ENCODE results near the gene IL17C. TPM values are rescaled to one million over a fixed set of nuclear protein-coding genes. Genes with fewer than 3 reads are reported as not detected.

Gene IL17C
- total and polyA plus RNA-seq, 4 donors = 0.14 to 1.8 TPM; not detected in 2

GRCh38 chr16:88591577-88592021 is 46.8 kb upstream of the IL17C start:
- peaks cover 3 to 31% (median 20%) of the 10 kb centered on the region in 4 donors for H3K36me3 ChIP-seq (ENCODE audit: control insufficient read depth in 4 of 4, insufficient read depth in 4 of 4, low read length in 4 of 4)

GRCh38 chr16:88593061-88593460 is 45.3 kb upstream of the IL17C start:
- Histone ChIP-seq H3K27me3 (ENCODE audit: control insufficient read depth in 3 of 3, insufficient read depth in 3 of 3, low read length in 2 of 3) (no peaks in the 10 kb centered on the region), H3K27ac (ENCODE audit: low read depth in 1 of 2, low read length in 1 of 2) (no peak overlapping the region), H3K9me3 (ENCODE audit: control insufficient read depth in 4 of 4, insufficient read depth in 3 of 4, low read length in 3 of 4) (no peaks in the 10 kb centered on the region), H3K36me3 (ENCODE audit: control insufficient read depth in 4 of 4, insufficient read depth in 4 of 4, low read length in 4 of 4) (peaks cover 3 to 22% (median 11%) of the 10 kb centered on the region in 4 donors), H3K4me3 (no peak overlapping the region), H3K4me1 (ENCODE audit: control insufficient read depth in 5 of 5, insufficient read depth in 5 of 5, low read length in 5 of 5) (peaks cover 0 to 2% (median 0%) of the 10 kb centered on the region in 5 donors), H3K9ac (ENCODE audit: insufficient read depth in 1 of 2, low read length in 2 of 2) (no peak overlapping the region)
- WGBS, 2 donors = 94 to 95% methylated on average over 12 of the region's 12 CpGs
- ATAC-seq (ENCODE audit: insufficient read depth, low FRiP score) = no peak
- no peak for TF ChIP-seq CTCF (IDR thresholded peaks at IDR 0.05; ENCODE audit: control extremely low read depth, extremely low read depth)
- no peak for DNase-seq

More at GRCh38 chr16:88591577-88592021, 46.8 kb upstream of the IL17C start:
- no peak for TF ChIP-seq CTCF (IDR thresholded peaks at IDR 0.05; ENCODE audit: control extremely low read depth, extremely low read depth)
- Histone ChIP-seq H3K27me3 (ENCODE audit: control insufficient read depth in 3 of 3, insufficient read depth in 3 of 3, low read length in 2 of 3) (no peaks in the 10 kb centered on the region), H3K9ac (ENCODE audit: insufficient read depth in 1 of 2, low read length in 2 of 2) (no peak overlapping the region), H3K4me1 (ENCODE audit: control insufficient read depth in 5 of 5, insufficient read depth in 5 of 5, low read length in 5 of 5) (peaks cover 0 to 2% (median 0%) of the 10 kb centered on the region in 5 donors), H3K27ac (ENCODE audit: low read depth in 1 of 2, low read length in 1 of 2) (no peak overlapping the region), H3K4me3 (no peak overlapping the region), H3K9me3 (ENCODE audit: control insufficient read depth in 4 of 4, insufficient read depth in 3 of 4, low read length in 3 of 4) (no peaks in the 10 kb centered on the region)
- ATAC-seq (ENCODE audit: insufficient read depth, low FRiP score) = peak; percentile 27
- DNase-seq = peak in 2 of 3 donors; percentile 4 to 32
- 57 to 72% methylated on average over 10 of the region's 10 CpGs for WGBS, 2 donors

GRCh38 chr16:88593489-88593888 is 44.9 kb upstream of the IL17C start:
- ATAC-seq (ENCODE audit: insufficient read depth, low FRiP score) (no peak), DNase-seq (no peak)
- H3K4me3 ChIP-seq = no peak overlapping the region
- 83 to 90% methylated on average over 11 of the region's 11 CpGs for WGBS, 2 donors
- no peaks in the 10 kb centered on the region for H3K27me3 ChIP-seq (ENCODE audit: control insufficient read depth in 3 of 3, insufficient read depth in 3 of 3, low read length in 2 of 3)
- H3K27ac ChIP-seq (ENCODE audit: low read depth in 1 of 2, low read length in 1 of 2) = no peak overlapping the region
- peaks cover 4 to 22% (median 10%) of the 10 kb centered on the region in 4 donors for H3K36me3 ChIP-seq (ENCODE audit: control insufficient read depth in 4 of 4, insufficient read depth in 4 of 4, low read length in 4 of 4)
- peaks cover 0 to 2% (median 0%) of the 10 kb centered on the region in 5 donors for H3K4me1 ChIP-seq (ENCODE audit: control insufficient read depth in 5 of 5, insufficient read depth in 5 of 5, low read length in 5 of 5)
- H3K9ac ChIP-seq (ENCODE audit: insufficient read depth in 1 of 2, low read length in 2 of 2) = no peak overlapping the region
- no peaks in the 10 kb centered on the region for H3K9me3 ChIP-seq (ENCODE audit: control insufficient read depth in 4 of 4, insufficient read depth in 3 of 4, low read length in 3 of 4)
- TF ChIP-seq CTCF (IDR thresholded peaks at IDR 0.05; ENCODE audit: control extremely low read depth, extremely low read depth) = no peak

- 88 to 89% methylated on average over 6 of the region's 6 CpGs for WGBS, 2 donors
- no peak overlapping the region for H3K9ac ChIP-seq (ENCODE audit: insufficient read depth in 1 of 2, low read length in 2 of 2)
- no peak for DNase-seq
- H3K36me3 ChIP-seq (ENCODE audit: control insufficient read depth in 4 of 4, insufficient read depth in 4 of 4, low read length in 4 of 4) = peaks cover 5 to 19% (median 9%) of the 10 kb centered on the region in 4 donors
- H3K4me3 ChIP-seq = no peak overlapping the region
- no peak overlapping the region for H3K27ac ChIP-seq (ENCODE audit: low read depth in 1 of 2, low read length in 1 of 2)
- H3K9me3 ChIP-seq (ENCODE audit: control insufficient read depth in 4 of 4, insufficient read depth in 3 of 4, low read length in 3 of 4) = no peaks in the 10 kb centered on the region
- peaks cover 0 to 2% (median 0%) of the 10 kb centered on the region in 5 donors for H3K4me1 ChIP-seq (ENCODE audit: control insufficient read depth in 5 of 5, insufficient read depth in 5 of 5, low read length in 5 of 5)
- no peaks in the 10 kb centered on the region for H3K27me3 ChIP-seq (ENCODE audit: control insufficient read depth in 3 of 3, insufficient read depth in 3 of 3, low read length in 2 of 3)
- TF ChIP-seq CTCF (IDR thresholded peaks at IDR 0.05; ENCODE audit: control extremely low read depth, extremely low read depth) = no peak
- ATAC-seq (ENCODE audit: insufficient read depth, low FRiP score) = no peak
These were observed 44.5 kb upstream of the IL17C start for GRCh38 chr16:88593910-88594309.

All from lung (tissue), 12 donors.